A549 (cell line): Measurements from ENCODE around the gene IFIT2. TPM values are rescaled to one million over a fixed set of nuclear protein-coding genes. Genes with fewer than 3 reads are reported as not detected.
A peak's percentile ranks its signal among the peaks of the same experiment; 100 is the strongest.

Experiments
- ATAC-seq, 2 experiments: fragments of 200-7000 bp in 1 of 2; fragments of >200 bp in 1 of 2; cut with Nextera tagmentation in 1 of 2; cut with Tn5 transposase in 1 of 2; 3 replicates each; pipeline versions ENCODE4 v1.8.0 to v1.9.1; 2018 to 2020; ENCODE audit warnings: mild to moderate bottlenecking in 1 of 2, moderate library complexity in 1 of 2
- CTCF ChIA-PET: fragments of 300-600 bp; sonication (Branson Sonifier 250); formaldehyde crosslinking; extraction: SDS; loops from one replicate; lab custom pipeline; 2021; ENCODE audit warnings: antibody characterized with exemption, inconsistent platforms; lab: Yijun Ruan, JAX
- POLR2A ChIA-PET: fragments of 350-600 bp; formaldehyde crosslinking; extraction: SDS; loops from one replicate; lab custom pipeline; 2021; ENCODE audit warnings: antibody characterized with exemption, inconsistent platforms; lab: Yijun Ruan, JAX
- DNase-seq, 2 experiments: peaks; one replicate each; pipeline versions ENCODE4 v3.0.0 to v3.0.0-alpha.2; 2011 to 2016; ENCODE audit warnings: low read depth in 1 of 2, low spot score in 1 of 2
- FAIRE-seq: peaks from 2 replicates; lab custom pipeline; 2011; peaks lifted over from hg19 to GRCh38; lab: Jason Lieb, UNC
- H3K27ac ChIP-seq, 2 experiments: fragments of >200 bp; sonication (Bioruptor Twin); formaldehyde crosslinking; 3 replicates each; pipeline ENCODE4 v1.5.1; 2016 to 2017
- H3K4me1 ChIP-seq: fragments of >200 bp; sonication (Bioruptor Twin); formaldehyde crosslinking; 3 replicates; pipeline ENCODE4 v1.6.1; 2016
- H3K4me2 ChIP-seq: fragments of >200 bp; sonication (Bioruptor Twin); formaldehyde crosslinking; 3 replicates; pipeline ENCODE4 v1.6.1; 2016
- H3K4me3 ChIP-seq: fragments of >200 bp; sonication (Bioruptor Twin); formaldehyde crosslinking; 3 replicates; pipeline ENCODE4 v1.5.1; 2016
- H3K9me3 ChIP-seq: fragments of >200 bp; sonication (Bioruptor Twin); formaldehyde crosslinking; 3 replicates; pipeline ENCODE4 v1.6.1; 2016
- BHLHE40 ChIP-seq: IDR thresholded peaks from 2 replicates; pipeline ENCODE4 v1.6.1; 2012; ENCODE audit warnings: low read depth, low read length, inconsistent platforms
- CBX2 ChIP-seq: fragments of 200-600 bp; sonication (generic); IDR thresholded peaks from 2 replicates; pipeline ENCODE4 v1.6.1; 2016; ENCODE audit warnings: low read depth, mild to moderate bottlenecking, borderline replicate concordance
- CHD2 ChIP-seq: fragments of 150-350 bp; IDR thresholded peaks from 2 replicates; pipeline ENCODE4 v1.6.1; 2014; ENCODE audit warnings: low read length; ENCODE audit not compliant: partially characterized antibody
- CHD4 ChIP-seq: fragments of 200-600 bp; sonication (generic); IDR thresholded peaks from 2 replicates; pipeline ENCODE4 v1.6.1; 2016; ENCODE audit warnings: antibody characterized with exemption, mild to moderate bottlenecking, borderline replicate concordance
- FOXS1 ChIP-seq: fragments of 250-450 bp; sonication (Bioruptor Pico); IDR thresholded peaks from 2 replicates; pipeline ENCODE4 v1.5.0; 2020; ENCODE audit warnings: mild to moderate bottlenecking, moderate library complexity
- JUNB ChIP-seq: fragments of >200 bp; sonication (Bioruptor Twin); formaldehyde crosslinking; IDR thresholded peaks from 2 replicates; pipeline ENCODE4 v1.6.1; 2016
- MAFK ChIP-seq: fragments of 450-650 bp; IDR thresholded peaks from 2 replicates; pipeline ENCODE4 v1.6.1; 2014; ENCODE audit not compliant: partially characterized antibody
- MYC ChIP-seq: IDR thresholded peaks from 2 replicates; pipeline ENCODE4 v1.6.1; 2012; ENCODE audit warnings: mild to moderate bottlenecking, inconsistent platforms, low read length, improper control_type of control experiment, borderline replicate concordance
- NR3C1 ChIP-seq: fragments of >200 bp; sonication (Bioruptor Twin); formaldehyde crosslinking; IDR thresholded peaks from 3 replicates; pipeline ENCODE4 v1.6.1; 2017
- PBX3 ChIP-seq: IDR thresholded peaks from 2 replicates; pipeline ENCODE4 v1.6.1; 2012
- PHF8 ChIP-seq: fragments of 200-600 bp; sonication (generic); IDR thresholded peaks from 2 replicates; pipeline ENCODE4 v1.6.1; 2016; ENCODE audit warnings: low read depth, mild to moderate bottlenecking, antibody characterized with exemption, moderate library complexity, borderline replicate concordance
- RCOR1 ChIP-seq: fragments of 150-350 bp; IDR thresholded peaks from 2 replicates; pipeline ENCODE4 v1.6.1; 2014; ENCODE audit warnings: antibody characterized with exemption, low read length, low read depth
- REST ChIP-seq: fragments of 200-600 bp; sonication (generic); IDR thresholded peaks from 2 replicates; pipeline ENCODE4 v1.6.1; 2016; ENCODE audit warnings: antibody characterized with exemption, mild to moderate bottlenecking, moderate library complexity
- RFX5 ChIP-seq: fragments of 450-650 bp; IDR thresholded peaks from 2 replicates; pipeline ENCODE4 v1.7.1; 2014; ENCODE audit warnings: antibody characterized with exemption, mild to moderate bottlenecking, moderate library complexity
- SMC3 ChIP-seq: fragments of >200 bp; sonication (Bioruptor Twin); formaldehyde crosslinking; IDR thresholded peaks from 3 replicates; pipeline ENCODE4 v1.6.1; 2018; ENCODE audit warnings: inconsistent platforms
- TFCP2L1 ChIP-seq: fragments of 250-450 bp; sonication (Bioruptor Pico); IDR thresholded peaks from 2 replicates; pipeline ENCODE4 v1.5.0; 2021; ENCODE audit warnings: mild to moderate bottlenecking
- TP53 ChIP-seq: fragments of 250-450 bp; sonication (Bioruptor Pico); IDR thresholded peaks from 2 replicates; pipeline ENCODE4 v1.5.0; 2021; ENCODE audit warnings: mild to moderate bottlenecking, moderate library complexity
- USF2 ChIP-seq: fragments of 450-650 bp; IDR thresholded peaks from 2 replicates; pipeline ENCODE4 v1.6.1; 2014; ENCODE audit warnings: antibody characterized with exemption
- ZC3H11A ChIP-seq: fragments of 450-650 bp; IDR thresholded peaks from 2 replicates; pipeline ENCODE4 v1.6.1; 2014; ENCODE audit warnings: antibody characterized with exemption, mild to moderate bottlenecking
- WGBS: methylation state at CpG from one replicate; pipeline ENCODE4 v1.1.6; 2017; ENCODE audit errors: missing lambda C conversion rate; 5-methylcytosine and 5-hydroxymethylcytosine counted together
- polyA plus RNA-seq, 4 experiments: library from polyadenylated mRNA; depleted of rRNA in 3 of 4; stranded (reverse); fragments of >200 nt; fragmentation: RNase III in 1 of 4; extraction: RNeasy Plus Mini Kit Qiagen cat#74134 plus additional on column Dnase treatment in 1 of 4; gene quantifications; 2 replicates in 3 of 4; 3 replicates in 1 of 4; pipeline ENCODE4 v1.2.3, GENCODE V29; 2011 to 2017

IFIT2 gene
- polyA plus RNA-seq, 2 of the 4 experiments (the other 2 are of a cell fraction): 0.75 to 1.1 TPM

GRCh38 chr10:89341649-89342048 is 39.8 kb downstream of the IFIT2 start:
- TF ChIP-seq MAFK: peak; percentile 32
- no peak for TF ChIP-seq TP53
- no peak for FAIRE-seq
- H3K4me2 ChIP-seq: peak overlapping the region; percentile 51; the same call in 2 of the 3 replicates
- DNase-seq: no peak
- WGBS: 79% methylated on average over 3 of the region's 3 CpGs
- H3K4me1 ChIP-seq: peaks cover 21% of the 10 kb centered on the region
- ChIA-PET CTCF (interaction anchor here (1.1 to 1.8 kb wide), 3 partner anchors 10 to 47 kb away, joined by 3 to 6 read pairs (median 5); no protein-coding TSS in a partner anchor), POLR2A (interaction anchor here (1.0 to 1.8 kb wide), 2 partner anchors 11 to 14 kb away, joined by 3 to 5 read pairs; partner anchors contain the start of gene IFIT3)
- ATAC-seq: no peak
- no peak overlapping the region for H3K27ac ChIP-seq
- no peaks in the 10 kb centered on the region for H3K9me3 ChIP-seq
- H3K4me3 ChIP-seq: no peak overlapping the region

GRCh38 chr10:89342206-89342958 is 40.5 kb downstream of the IFIT2 start:
- Histone ChIP-seq H3K27ac (peak overlapping the region; percentile 12 to 57; a peak in 4 of 6 replicates), H3K9me3 (no peaks in the 10 kb centered on the region)
- WGBS: 32% methylated on average over 3 of the region's 3 CpGs
- TF ChIP-seq USF2: peak; percentile 55; the same call in 1 of the 2 replicates
- TF ChIP-seq CHD2: no peak
- TF ChIP-seq, all 56 proteins: peak for 1
- DNase-seq (peak; percentile 28 to 81), FAIRE-seq (no peak), ATAC-seq (peak; percentile 75 to 93; a peak in 5 of 6 replicates)
- ChIA-PET POLR2A (interaction anchor here (1.0 to 1.8 kb wide), 2 partner anchors 10 to 15 kb away, joined by 3 to 5 read pairs; partner anchors contain the start of gene IFIT3), CTCF (interaction anchor here (0.6 to 1.8 kb wide), 5 partner anchors 10 to 70 kb away, joined by 3 to 6 read pairs (median 3); no protein-coding TSS in a partner anchor)
- H3K4me1 ChIP-seq: peaks cover 28% of the 10 kb centered on the region
- H3K4me3 ChIP-seq: peak overlapping the region; percentile 24; the same call in 2 of the 3 replicates
- peak overlapping the region; percentile 51 for H3K4me2 ChIP-seq

GRCh38 chr10:89343089-89343767 is 41.4 kb downstream of the IFIT2 start:
- no peak overlapping the region for H3K4me3 ChIP-seq
- no peaks in the 10 kb centered on the region for H3K9me3 ChIP-seq
- DNase-seq (no peak), FAIRE-seq (no peak), ATAC-seq (no peak)
- TF ChIP-seq RCOR1: no peak
- TF ChIP-seq NR3C1: no peak
- TF ChIP-seq PHF8: no peak
- TF ChIP-seq CHD2: no peak
- no peak for TF ChIP-seq RFX5
- TF ChIP-seq REST: no peak
- no peak for TF ChIP-seq SMC3
- no peak for TF ChIP-seq JUNB
- no peak for TF ChIP-seq TFCP2L1 (CRISPR knock-in tag)
- no peak for TF ChIP-seq ZC3H11A
- TF ChIP-seq USF2: no peak
- TF ChIP-seq FOXS1 (CRISPR knock-in tag): no peak
- no peak for TF ChIP-seq CBX2
- no peak for TF ChIP-seq BHLHE40
- no peak for TF ChIP-seq CHD4
- TF ChIP-seq MYC: no peak
- TF ChIP-seq PBX3: no peak
- CTCF ChIA-PET: interaction anchor here (0.6 to 1.3 kb wide), 3 partner anchors 11 to 26 kb away, joined by 3 read pairs; no protein-coding TSS in a partner anchor
- peaks cover 28% of the 10 kb centered on the region for H3K4me1 ChIP-seq
- 78% methylated on average over 5 of the region's 5 CpGs for WGBS
- H3K4me2 ChIP-seq: peak overlapping the region; percentile 51
- POLR2A ChIA-PET: interaction anchor here (1.8 kb wide), 1 partner anchor 15 kb away, joined by 5 read pairs; the partner anchor contains the start of gene IFIT3
- H3K27ac ChIP-seq: peak overlapping the region; percentile 5 to 45; a peak in 4 of 6 replicates
